HFF-Myc (cell line): Measurements from ENCODE around the gene DCHS1.

Experiments used
- DNase-seq: peaks from one replicate; pipeline ENCODE4 v3.0.0-alpha.2; 2011; ENCODE audit warnings: low read depth; ENCODE audit errors: extremely low read depth
- H3K4me3 ChIP-seq: replicated peaks from 2 replicates; pipeline ENCODE4 v1.5.1; 2011; ENCODE audit warnings: low read depth, mild to moderate bottlenecking, control low read depth, low read length
- CTCF ChIP-seq: IDR thresholded peaks from 2 replicates; pipeline ENCODE4 v1.5.1; 2012; ENCODE audit warnings: mild to moderate bottlenecking, low read depth, low read length, control low read depth; ENCODE audit errors: missing control alignments

DCHS1 gene

GRCh38 chr11:6632116-6633073 lies 23.2 kb downstream of the DCHS1 start:
- no peak for DNase-seq
- no peak overlapping the region for H3K4me3 ChIP-seq
- TF ChIP-seq CTCF = no peak

- no peak overlapping the region for H3K4me3 ChIP-seq
- TF ChIP-seq CTCF = no peak
- no peak for DNase-seq
These were observed 24.2 kb downstream of the DCHS1 start for GRCh38 chr11:6631361-6631890.

GRCh38 chr11:6630632-6631291 lies 24.8 kb downstream of the DCHS1 start:
- no peak overlapping the region for H3K4me3 ChIP-seq
- DNase-seq = no peak
- no peak for TF ChIP-seq CTCF

- no peak overlapping the region for H3K4me3 ChIP-seq
- no peak for DNase-seq
- no peak for TF ChIP-seq CTCF
These were observed 25.5 kb downstream of the DCHS1 start for GRCh38 chr11:6629892-6630631.

GRCh38 chr11:6629573-6629891 lies 26.1 kb downstream of the DCHS1 start:
- TF ChIP-seq CTCF = no peak
- no peak overlapping the region for H3K4me3 ChIP-seq
- no peak for DNase-seq

- DNase-seq = no peak
- no peak for TF ChIP-seq CTCF
- H3K4me3 ChIP-seq = no peak overlapping the region
These were observed 27.1 kb downstream of the DCHS1 start for GRCh38 chr11:6628526-6628925.
